CD4-positive, alpha-beta T cell treated with Interleukin-10 for 1 hour (primary cell): ENCODE measurements around the gene OTOA.
"Not testable (repeated sequence)": the region's sequence is repeated elsewhere in the genome, so short reads cannot be mapped to it uniquely, and the experiment has no call there.

Experiments
- DNase-seq: peaks from one replicate; pipeline ENCODE4 v3.0.0-alpha.2; 2020

OTOA gene

DNA sequence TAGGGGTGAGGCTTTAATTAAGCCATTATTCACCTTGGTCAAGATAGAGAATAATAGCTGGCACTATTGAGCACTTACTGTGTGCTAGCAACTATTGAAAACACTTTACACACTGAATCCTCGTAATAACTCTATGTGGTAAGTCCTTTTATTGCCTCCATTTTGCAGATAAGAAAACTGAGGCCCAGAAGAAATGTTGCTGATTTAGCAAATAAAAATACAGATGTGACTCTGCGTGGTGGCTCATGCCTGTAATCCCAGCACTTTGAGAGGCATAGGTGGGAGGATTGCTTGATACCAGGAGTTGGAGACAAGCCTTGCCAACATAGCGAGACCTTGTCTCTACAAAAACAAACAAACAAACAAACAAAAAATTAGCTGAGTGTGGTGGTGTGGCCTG lies 19.4 kb downstream of the OTOA start:
- no peak for DNase-seq

DNA sequence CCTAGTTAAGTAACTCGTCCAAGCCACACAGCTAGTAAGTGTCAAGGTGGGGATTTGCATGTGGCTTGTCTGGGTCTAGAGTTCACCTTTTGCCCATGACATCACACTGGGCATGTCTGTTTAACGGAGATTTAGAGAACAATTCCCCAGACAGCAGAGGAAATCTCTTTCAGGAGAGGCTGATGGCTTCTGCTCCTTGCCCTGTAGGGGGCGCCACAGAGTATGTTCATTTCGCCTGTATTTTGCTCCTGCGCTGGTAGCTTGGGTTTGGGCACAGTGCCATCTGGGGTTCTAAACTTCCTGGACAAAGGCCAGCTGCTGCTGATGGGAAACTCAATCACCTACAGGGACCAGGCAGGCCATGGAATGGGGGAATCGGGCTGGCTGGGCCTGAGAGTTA lies 20.4 kb downstream of the OTOA start:
- DNase-seq = peak; percentile 34

DNA sequence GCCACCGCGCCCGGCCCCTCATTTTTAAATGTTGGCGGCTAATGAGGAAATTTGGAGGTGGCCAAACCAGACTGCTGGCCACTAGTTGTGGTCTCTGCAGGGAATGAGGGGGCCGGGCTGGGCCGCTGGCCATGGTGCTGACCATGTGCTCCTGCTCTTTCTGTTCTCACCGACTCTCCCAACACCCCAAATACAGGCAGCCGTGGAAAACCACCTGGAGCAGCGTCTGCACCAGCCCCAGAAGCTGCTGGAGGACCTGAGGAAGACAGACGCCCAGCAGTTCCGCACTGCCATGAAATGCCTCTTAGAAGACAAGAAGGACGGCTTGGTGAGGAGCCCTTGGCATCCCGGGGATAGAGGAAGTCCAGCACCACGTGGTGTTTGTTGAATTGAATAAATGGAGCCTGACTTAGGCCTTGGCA lies 21.3 kb downstream of the OTOA start:
- no peak for DNase-seq

DNA sequence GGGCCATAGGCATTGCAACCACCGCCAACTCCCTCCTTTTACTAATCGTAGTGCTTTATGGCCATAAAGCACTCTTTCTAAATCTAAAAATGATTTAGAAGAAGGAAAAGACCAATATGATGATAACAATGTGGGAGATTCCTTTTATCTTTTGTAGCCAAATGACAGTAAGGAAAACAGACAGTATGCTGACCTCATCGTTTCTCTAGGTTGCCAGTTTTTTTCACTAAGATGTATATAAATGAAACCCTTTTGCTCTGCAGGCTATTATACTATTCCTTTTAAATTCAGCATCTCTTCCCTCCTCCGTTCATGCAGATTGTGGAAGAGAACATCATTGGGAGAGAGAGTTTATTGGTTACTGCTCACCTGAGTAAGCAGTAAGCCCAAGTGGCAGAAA lies 25.3 kb downstream of the OTOA start:
- no peak for DNase-seq

- not testable (repeated sequence) for DNase-seq
Observed at GRCh38 chr16:21690967-21691366, 27.2 kb downstream of the OTOA start.

- DNase-seq = no peak
Observed at GRCh38 chr16:21694609-21695008, 30.8 kb downstream of the OTOA start.

- no peak for DNase-seq
Observed at GRCh38 chr16:21697032-21697431, 33.3 kb downstream of the OTOA start.

DNA sequence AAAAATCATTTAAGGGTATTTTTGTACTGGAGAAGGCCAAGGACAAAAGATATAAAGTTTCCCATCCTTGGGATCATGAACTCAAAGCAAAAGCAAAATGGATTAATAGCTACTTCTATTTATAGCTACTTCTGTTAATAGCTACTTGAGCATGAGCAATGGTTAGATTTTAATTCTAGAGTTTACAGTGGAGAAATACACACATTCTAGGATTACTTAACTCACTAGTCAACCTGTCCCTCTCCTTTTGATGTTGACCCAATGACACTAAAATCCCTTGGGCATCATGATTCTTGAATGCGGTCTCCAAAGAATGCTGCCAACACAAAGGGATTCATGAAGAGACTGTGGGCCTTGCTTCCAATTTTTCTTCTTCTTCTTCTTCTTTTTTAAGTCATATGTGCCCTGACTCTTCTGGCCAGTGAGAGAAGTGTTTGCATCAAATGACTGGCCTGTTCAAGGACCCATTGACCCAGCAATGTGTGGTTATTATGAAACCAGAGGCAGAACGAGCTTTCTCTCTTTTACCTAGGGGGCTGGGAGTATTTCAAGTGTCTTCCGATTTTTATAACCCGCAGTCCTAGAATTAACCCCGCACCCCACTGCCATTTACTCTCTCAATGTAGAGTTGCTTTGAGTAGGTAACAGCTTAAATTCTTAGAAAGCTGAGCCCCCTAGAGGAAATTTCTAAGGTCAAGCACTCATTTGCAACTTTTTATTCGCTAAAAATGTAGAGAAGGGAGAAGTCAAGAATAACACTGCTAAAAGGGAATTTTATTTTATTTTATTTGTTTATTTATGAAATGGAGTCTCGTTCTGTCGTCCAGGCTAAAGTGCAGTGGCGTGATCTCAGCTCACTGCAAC lies 34.6 kb downstream of the OTOA start:
- no peak for DNase-seq

DNA sequence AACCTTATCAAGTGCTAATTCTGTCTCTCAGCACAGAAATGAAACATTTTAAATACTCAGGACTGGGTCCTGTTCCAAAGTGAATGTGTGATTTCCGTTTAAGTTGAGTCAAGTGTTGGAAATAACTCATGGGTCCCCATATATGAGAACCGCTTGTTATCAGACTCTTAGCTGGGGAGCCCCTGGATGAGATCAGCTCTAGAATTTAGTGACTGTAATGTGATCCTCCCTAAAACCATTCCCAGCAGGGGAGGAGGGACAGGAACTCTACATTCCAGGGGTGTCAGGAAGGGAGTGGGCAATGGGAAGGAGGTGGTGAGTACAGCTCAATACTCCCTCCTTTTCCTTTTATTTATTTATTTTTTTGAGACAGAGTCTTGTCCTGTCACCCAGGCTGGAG lies 37.5 kb downstream of the OTOA start:
- no peak for DNase-seq

DNA sequence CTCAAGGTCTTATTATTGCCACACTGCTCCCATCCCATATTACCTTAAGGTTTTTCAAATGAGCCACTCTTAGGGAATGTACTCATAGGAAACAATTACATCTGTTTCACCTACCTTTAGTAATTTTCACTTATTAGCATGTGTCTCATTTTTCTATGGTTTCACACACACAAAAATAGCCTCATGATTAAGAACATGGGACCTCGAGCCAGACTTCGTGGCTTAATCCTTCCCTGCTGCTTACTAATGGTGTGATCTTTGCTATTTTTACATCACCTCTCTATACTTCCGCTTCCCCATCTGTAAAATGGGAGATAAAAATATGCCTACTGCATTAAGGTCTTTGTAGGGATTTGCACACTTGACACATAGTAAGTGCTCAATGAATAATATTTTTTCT lies 38.5 kb downstream of the OTOA start:
- DNase-seq = no peak

GRCh38 chr16:21703156-21703555 lies 39.4 kb downstream of the OTOA start:
- DNase-seq = no peak

DNA sequence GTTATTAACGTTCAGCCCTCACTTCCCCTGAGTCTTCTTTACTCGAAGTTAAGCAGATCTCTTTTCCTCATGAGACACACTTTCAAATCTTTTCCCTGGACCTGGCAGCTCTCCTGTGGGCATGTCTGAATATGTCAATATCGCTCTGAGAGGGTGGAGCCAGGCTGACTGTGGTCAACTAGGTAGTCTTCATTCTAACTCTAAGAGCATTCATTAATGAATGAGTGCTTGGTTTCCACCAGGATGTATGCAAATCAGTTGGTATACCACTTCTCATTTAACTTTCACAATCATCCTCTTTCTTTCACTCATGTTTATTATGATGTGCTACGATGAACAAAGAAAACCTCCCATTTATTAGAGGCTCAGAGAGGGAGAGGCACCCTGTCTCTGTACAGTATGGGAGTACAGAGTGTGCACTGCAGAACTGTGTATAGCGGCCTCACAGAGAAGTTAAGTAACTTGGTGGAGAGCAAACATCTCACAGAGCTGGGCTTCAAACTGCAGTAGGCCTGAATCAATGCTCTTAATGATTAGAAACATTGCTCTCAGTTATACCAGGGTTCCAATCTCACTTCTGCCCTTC lies 39.9 kb downstream of the OTOA start:
- no peak for DNase-seq

GRCh38 chr16:21704266-21704665 lies 40.5 kb downstream of the OTOA start:
- DNase-seq = no peak

DNA sequence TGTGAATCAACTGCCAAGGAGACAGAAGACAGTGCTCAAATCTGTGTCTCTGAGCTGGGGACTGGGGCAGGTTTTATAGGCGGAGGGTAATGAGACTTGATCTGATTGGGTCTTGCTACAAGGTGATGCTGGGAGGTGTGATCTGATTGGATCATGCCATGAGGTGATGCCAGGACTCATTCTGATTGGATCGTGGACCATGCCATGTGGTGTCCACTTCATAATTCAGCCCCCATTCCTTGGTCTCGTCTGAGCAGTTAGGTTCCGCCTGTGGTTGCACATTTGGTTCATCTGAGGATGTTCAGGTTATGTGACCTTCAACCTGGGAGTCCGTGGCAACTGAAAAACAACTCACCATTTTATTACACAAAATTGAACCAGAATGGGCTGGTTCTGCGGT lies 41.0 kb downstream of the OTOA start:
- no peak for DNase-seq

DNA sequence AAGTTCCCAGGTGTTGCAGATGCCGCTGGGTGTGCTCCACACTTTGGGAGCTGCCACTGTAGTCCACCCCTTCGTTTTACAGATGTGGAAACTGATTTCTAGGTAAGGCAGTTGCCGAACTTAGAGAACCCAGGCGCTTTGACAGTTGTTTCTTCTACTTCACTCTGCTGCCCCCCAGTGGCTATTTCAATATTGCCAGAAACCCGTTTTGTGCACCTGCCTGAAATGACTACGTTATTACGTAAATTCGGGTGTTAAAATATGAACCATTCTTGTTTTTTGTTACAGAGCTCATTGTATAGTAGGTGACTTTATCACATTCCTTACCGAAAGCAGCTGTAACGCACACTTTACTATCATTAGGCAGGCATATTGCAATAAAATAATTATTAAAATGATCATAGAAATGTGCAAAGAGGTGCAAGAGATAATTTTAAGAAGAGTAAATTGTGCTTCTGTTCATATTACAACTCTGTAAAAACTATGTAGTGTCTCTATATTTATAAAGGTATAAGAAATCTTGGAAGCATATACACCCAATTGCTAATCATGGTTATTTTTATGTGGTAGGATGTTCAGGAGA lies 44.9 kb downstream of the OTOA start:
- DNase-seq = peak; percentile 88

- DNase-seq = no peak
Observed at GRCh38 chr16:21710938-21711337, 47.2 kb downstream of the OTOA start.

DNA sequence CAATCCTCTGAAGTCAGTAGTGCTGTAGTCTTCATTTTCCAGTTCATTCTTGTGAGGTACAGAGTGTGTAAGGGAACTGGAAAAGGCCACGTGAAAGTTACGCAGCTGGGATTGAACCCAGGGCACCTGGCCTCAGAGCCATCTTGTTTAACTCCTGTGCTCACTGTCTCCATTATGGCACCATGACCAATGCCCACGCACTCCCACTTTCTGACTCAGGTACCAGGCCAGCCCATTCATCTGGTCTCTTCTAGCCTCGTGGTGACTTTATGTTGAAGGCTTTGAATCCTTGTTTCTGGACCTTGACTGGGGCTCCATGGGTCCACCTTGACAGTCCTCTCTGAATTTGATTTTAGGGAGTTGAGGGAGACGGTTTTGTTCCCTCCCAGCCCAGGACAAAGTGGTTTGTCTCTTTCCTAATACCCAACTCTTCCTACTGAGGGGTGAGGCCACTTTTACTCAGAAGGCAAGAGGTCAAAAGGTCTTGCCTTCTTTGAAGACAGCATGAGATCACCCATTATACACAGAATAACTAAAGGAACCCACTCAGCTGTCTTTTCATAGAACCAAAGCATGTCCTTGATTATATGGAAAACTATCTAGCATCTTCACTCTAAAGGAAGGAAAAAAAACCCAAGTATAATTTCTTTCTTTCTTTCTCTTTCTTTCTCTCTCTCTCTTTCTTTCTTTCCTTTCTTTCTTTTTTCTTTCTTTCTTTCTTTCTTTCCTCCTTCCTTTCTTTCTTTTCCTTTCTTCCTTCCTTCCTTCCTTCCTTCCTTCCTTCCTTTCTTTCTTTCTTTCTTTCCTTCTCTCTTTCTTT lies 50.0 kb downstream of the OTOA start:
- DNase-seq = no peak

DNA sequence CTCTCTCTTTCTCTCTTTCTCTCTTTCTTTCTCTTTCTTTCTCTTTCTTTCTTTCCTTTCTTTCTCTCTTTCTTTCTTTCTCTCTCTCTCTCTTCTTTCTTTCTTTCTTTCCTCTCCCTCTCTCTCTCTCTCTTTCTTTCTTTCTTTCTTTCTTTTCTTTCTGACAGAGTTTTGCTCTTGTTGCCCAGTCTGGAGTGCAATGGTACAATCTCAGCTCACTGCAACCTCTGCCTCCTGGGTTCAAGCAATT lies 50.5 kb downstream of the OTOA start:
- not testable (repeated sequence) for DNase-seq

DNA sequence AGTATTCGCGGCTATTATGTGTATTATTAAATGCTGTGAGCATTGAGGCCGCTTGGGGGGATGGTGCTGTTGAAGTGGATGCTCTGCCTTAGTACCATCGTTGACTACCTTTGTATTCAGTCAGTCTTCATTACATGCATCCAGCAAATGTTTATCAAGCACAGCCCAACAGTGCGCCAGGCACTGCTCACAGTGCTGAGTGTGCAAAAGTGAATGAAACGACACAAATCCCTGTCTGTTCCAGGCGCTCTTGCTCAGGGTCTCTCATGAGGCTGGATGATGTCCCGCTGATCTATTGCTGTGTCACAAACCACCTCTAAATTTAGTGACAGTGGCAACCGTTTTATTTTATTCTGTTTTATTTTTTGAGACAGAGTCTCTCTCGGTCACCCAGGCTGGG lies 53.8 kb downstream of the OTOA start:
- DNase-seq = no peak

GRCh38 chr16:21719283-21719682 lies 55.5 kb downstream of the OTOA start:
- DNase-seq = no peak

DNA sequence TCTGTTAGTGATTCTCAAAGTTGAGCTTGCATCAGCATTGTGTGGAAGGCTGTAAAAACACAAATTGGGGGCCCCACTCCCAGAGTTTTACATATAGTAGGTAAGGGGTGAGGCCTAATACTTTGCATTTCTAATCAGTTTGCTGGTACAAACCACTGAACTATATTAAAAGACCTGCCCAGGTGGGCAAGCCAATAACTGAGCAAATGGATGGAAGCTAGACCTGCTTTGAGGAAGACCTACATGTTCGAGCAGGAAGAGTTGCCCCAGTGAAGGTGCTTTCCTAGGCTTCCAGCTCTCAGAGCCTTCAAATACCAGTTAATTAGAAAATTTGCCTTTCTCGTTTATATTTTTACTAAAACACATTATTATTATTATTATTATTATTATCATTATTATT lies 56.8 kb downstream of the OTOA start:
- DNase-seq = no peak

GRCh38 chr16:21722771-21723455 lies 59.1 kb downstream of the OTOA start:
- no peak for DNase-seq

- DNase-seq = no peak
Observed at GRCh38 chr16:21723532-21723931, 59.8 kb downstream of the OTOA start.
